ENCODE measurements around the gene MRPL40. TPM values are rescaled to one million over a fixed set of nuclear protein-coding genes. Genes with fewer than 3 reads are reported as not detected.

Gene MRPL40
- total and polyA plus RNA-seq, 2 donors (not counting 3 experiments of a cell fraction or from before 2014, with no cell fraction given), result 17.5 to 27.4 TPM

GRCh38 chr22:19383292-19383691 lies 49.1 kb upstream of the MRPL40 start:
- Histone ChIP-seq H3K36me3 (ENCODE audit: control insufficient read depth in 2 of 2, extremely low read depth in 1 of 2, insufficient read depth in 2 of 2, low read length in 2 of 2) (peaks cover 35 to 38% of the 10 kb centered on the region in 2 experiments), H3K9me1 (replicated peaks; ENCODE audit: control insufficient read depth, extremely low read depth, insufficient read depth, low read length) (no peaks in the 10 kb centered on the region), H3K9ac (replicated peaks; ENCODE audit: extremely low read depth, insufficient read depth, low read length) (no peak overlapping the region), H3K27ac (ENCODE audit: insufficient read depth, low read depth, low read length) (no peak overlapping the region), H4K20me1 (replicated peaks; ENCODE audit: control insufficient read depth, extremely low read depth, insufficient read depth, low read length) (no peaks in the 10 kb centered on the region), H3K4me3 (replicated peaks in 1 of 3; ENCODE audit: insufficient read depth in 1 of 3, low read depth in 1 of 3, low read length in 3 of 3) (no peak overlapping the region), H3K79me2 (ENCODE audit: control insufficient read depth, insufficient read depth, low read length) (no peaks in the 10 kb centered on the region), H3K4me1 (ENCODE audit: control insufficient read depth, extremely low read depth, insufficient read depth, low read length) (no peaks in the 10 kb centered on the region), H3K4me2 (ENCODE audit: insufficient read depth, low read length) (no peak overlapping the region), H3K9me3 (replicated peaks; ENCODE audit: control insufficient read depth, insufficient read depth, low read length) (no peaks in the 10 kb centered on the region), H2AFZ (ENCODE audit: low read depth, low read length) (no peak overlapping the region), H3K27me3 (ENCODE audit: control insufficient read depth in 2 of 2, insufficient read depth in 2 of 2, low read length in 2 of 2) (no peaks in the 10 kb centered on the region)
- dilution Hi-C loops (cut with MboI; ENCODE audit: extremely low pct_ligation_motif_present, low sequenced_read_pairs) (no loop called here), intact Hi-C loops (cut with micrococcal nuclease) (no loop called here)
- no peak for DNase-seq (ENCODE audit: low read depth, low spot score)
- ChIA-PET CTCF (interaction anchor here (1.7 to 1.8 kb wide), 2 partner anchors 9 to 204 kb away, joined by 3 to 4 read pairs; no protein-coding TSS in a partner anchor), POLR2A (no interaction called here)
- no peak for FAIRE-seq
- TF ChIP-seq POLR2A (IDR thresholded peaks at IDR 0.05; ENCODE audit: low read depth, low read length), result no peak
- no peak for TF ChIP-seq MYC (IDR thresholded peaks at IDR 0.05; ENCODE audit: low read depth, low read length)
- TF ChIP-seq FOS (IDR thresholded peaks at IDR 0.05; ENCODE audit: borderline replicate concordance, insufficient read depth, low read length), result no peak
- no peak for TF ChIP-seq CTCF (IDR thresholded peaks at IDR 0.05; ENCODE audit: extremely low read depth in 1 of 2, insufficient read depth in 1 of 2, low read depth in 1 of 2, low read length in 2 of 2)
- no peak for TF ChIP-seq GATA2 (IDR thresholded peaks at IDR 0.05; ENCODE audit: insufficient read depth, insufficient read length, low read depth, low read length)
- BruUV-seq (replicated peaks), result no TSS peak

GRCh38 chr22:19385221-19385906 lies 47.0 kb upstream of the MRPL40 start:
- TF ChIP-seq CTCF (IDR thresholded peaks at IDR 0.05; ENCODE audit: extremely low read depth in 1 of 2, insufficient read depth in 1 of 2, low read depth in 1 of 2, low read length in 2 of 2), result no peak
- TF ChIP-seq MYC (IDR thresholded peaks at IDR 0.05; ENCODE audit: low read depth, low read length), result no peak
- no peak for TF ChIP-seq JUN (IDR thresholded peaks at IDR 0.05; ENCODE audit: borderline replicate concordance, insufficient read depth, insufficient read length, low read depth)
- no peak for TF ChIP-seq POLR2AphosphoS5 (IDR thresholded peaks at IDR 0.05; ENCODE audit: insufficient read depth, low read depth, low read length)
- no peak for TF ChIP-seq MAX (IDR thresholded peaks at IDR 0.05; ENCODE audit: insufficient read depth, insufficient read length)
- no peak for TF ChIP-seq EZH2 (IDR thresholded peaks at IDR 0.05; ENCODE audit: borderline replicate concordance, low read depth, low read length, severe bottlenecking)
- TF ChIP-seq POLR2A (IDR thresholded peaks at IDR 0.05; ENCODE audit: low read depth, low read length), result no peak
- TF ChIP-seq FOS (IDR thresholded peaks at IDR 0.05; ENCODE audit: borderline replicate concordance, insufficient read depth, low read length), result no peak
- TF ChIP-seq GATA2 (IDR thresholded peaks at IDR 0.05; ENCODE audit: insufficient read depth, insufficient read length, low read depth, low read length), result no peak
- no peak overlapping the region for H3K4me3 ChIP-seq (replicated peaks in 1 of 3; ENCODE audit: insufficient read depth in 1 of 3, low read depth in 1 of 3, low read length in 3 of 3)
- no peaks in the 10 kb centered on the region for H3K4me1 ChIP-seq (ENCODE audit: control insufficient read depth, extremely low read depth, insufficient read depth, low read length)
- H2AFZ ChIP-seq (ENCODE audit: low read depth, low read length), result no peak overlapping the region
- H3K36me3 ChIP-seq (ENCODE audit: control insufficient read depth in 2 of 2, extremely low read depth in 1 of 2, insufficient read depth in 2 of 2, low read length in 2 of 2), result peaks cover 44 to 46% of the 10 kb centered on the region in 2 experiments
- no peak for FAIRE-seq
- H3K9ac ChIP-seq (replicated peaks; ENCODE audit: extremely low read depth, insufficient read depth, low read length), result no peak overlapping the region
- H3K4me2 ChIP-seq (ENCODE audit: insufficient read depth, low read length), result no peak overlapping the region
- no peaks in the 10 kb centered on the region for H3K79me2 ChIP-seq (ENCODE audit: control insufficient read depth, insufficient read depth, low read length)
- H3K27ac ChIP-seq (ENCODE audit: insufficient read depth, low read depth, low read length), result no peak overlapping the region
- H4K20me1 ChIP-seq (replicated peaks; ENCODE audit: control insufficient read depth, extremely low read depth, insufficient read depth, low read length), result no peaks in the 10 kb centered on the region
- DNase-seq (ENCODE audit: low read depth, low spot score), result no peak
- no peaks in the 10 kb centered on the region for H3K9me3 ChIP-seq (replicated peaks; ENCODE audit: control insufficient read depth, insufficient read depth, low read length)
- ChIA-PET CTCF (no interaction called here), POLR2A (no interaction called here)
- H3K9me1 ChIP-seq (replicated peaks; ENCODE audit: control insufficient read depth, extremely low read depth, insufficient read depth, low read length), result no peaks in the 10 kb centered on the region
- intact Hi-C loops (cut with micrococcal nuclease) (no loop called here), dilution Hi-C loops (cut with MboI; ENCODE audit: extremely low pct_ligation_motif_present, low sequenced_read_pairs) (no loop called here)
- no peaks in the 10 kb centered on the region for H3K27me3 ChIP-seq (ENCODE audit: control insufficient read depth in 2 of 2, insufficient read depth in 2 of 2, low read length in 2 of 2)
- no TSS peak for BruUV-seq (replicated peaks)

Data from endothelial cell of umbilical vein (primary cell).